IPS-NIHi7 (cell line): ENCODE measurements around the gene GPR132.
"Not testable (repeated sequence)": the region's sequence is repeated elsewhere in the genome, so short reads cannot be mapped to it uniquely, and the experiment has no call there.

Source experiments
- DNase-seq: peaks from one replicate; pipeline ENCODE4 v3.0.0; 2012; ENCODE audit warnings: mixed read lengths; ENCODE audit errors: extremely low spot score

Gene GPR132

GRCh38 chr14:105042813-105043212 lies 22.4 kb downstream of the GPR132 start:
- DNase-seq, result peak; percentile 4

GRCh38 chr14:105041841-105042765 lies 23.1 kb downstream of the GPR132 start:
- peak; percentile 6 for DNase-seq

- no peak for DNase-seq
Measured at GRCh38 chr14:105039458-105040205, 25.6 kb downstream of the GPR132 start.

GRCh38 chr14:105035616-105036015 lies 29.6 kb downstream of the GPR132 start:
- DNase-seq, result not testable (repeated sequence)

- DNase-seq, result no peak
Measured at GRCh38 chr14:105034315-105035039, 30.8 kb downstream of the GPR132 start.

GRCh38 chr14:105033412-105033900 lies 31.8 kb downstream of the GPR132 start:
- not testable (repeated sequence) for DNase-seq

- DNase-seq, result not testable (repeated sequence)
Measured at GRCh38 chr14:105032451-105032901, 32.8 kb downstream of the GPR132 start.

GRCh38 chr14:105030836-105031396 lies 34.3 kb downstream of the GPR132 start:
- DNase-seq, result no peak

GRCh38 chr14:105030194-105030593 lies 35.0 kb downstream of the GPR132 start:
- DNase-seq, result no peak

- DNase-seq, result no peak
Measured at GRCh38 chr14:105029402-105029801, 35.8 kb downstream of the GPR132 start.

- DNase-seq, result no peak
Measured at GRCh38 chr14:105028251-105028927, 36.8 kb downstream of the GPR132 start.

- DNase-seq, result not testable (repeated sequence)
Measured at GRCh38 chr14:105027718-105028117, 37.5 kb downstream of the GPR132 start.

GRCh38 chr14:105026802-105027563 lies 38.2 kb downstream of the GPR132 start:
- DNase-seq, result no peak

- DNase-seq, result no peak
Measured at GRCh38 chr14:105026033-105026785, 39.0 kb downstream of the GPR132 start.

- no peak for DNase-seq
Measured at GRCh38 chr14:105025429-105025828, 39.8 kb downstream of the GPR132 start.

GRCh38 chr14:105023791-105024480 lies 41.3 kb downstream of the GPR132 start:
- DNase-seq, result no peak

GRCh38 chr14:105023144-105023543 lies 42.1 kb downstream of the GPR132 start:
- no peak for DNase-seq

GRCh38 chr14:105022276-105022670 lies 43.0 kb downstream of the GPR132 start:
- no peak for DNase-seq
